ENCODE data around the gene SRP68.

- no peak for TF ChIP-seq CTCF (IDR thresholded peaks at IDR 0.05; ENCODE audit: insufficient read depth, low read length)
- no peak for TF ChIP-seq GABPA (IDR thresholded peaks at IDR 0.05; ENCODE audit: low read depth)
- no peak for TF ChIP-seq REST (IDR thresholded peaks at IDR 0.05; ENCODE audit: insufficient replicate concordance, low read depth)
- TF ChIP-seq POLR2AphosphoS5 (IDR thresholded peaks at IDR 0.05; ENCODE audit: low read depth), result no peak
- no peak for TF ChIP-seq SPI1 (IDR thresholded peaks at IDR 0.05; ENCODE audit: borderline replicate concordance, low read depth)
Measured at GRCh38 chr17:76038050-76038449, 34.3 kb downstream of the SRP68 start.
